Progenitor cell of endocrine pancreas (in vitro differentiated cells): ENCODE data around the gene DUSP8. TPM values are rescaled to one million over a fixed set of nuclear protein-coding genes. Genes with fewer than 3 reads are reported as not detected.

ENCODE experiments used
- DNase-seq: peaks from one replicate; pipeline ENCODE4 v3.0.0; 2021; ENCODE audit warnings: low spot score; ENCODE audit not compliant: unreplicated experiment
- H3K27ac Mint-ChIP-seq: 2 replicates; pipeline ENCODE4 v1.8.0; 2021; ENCODE audit warnings: mild to moderate bottlenecking, moderate library complexity, mixed read lengths
- H3K27me3 Mint-ChIP-seq: 2 replicates; pipeline ENCODE4 v1.8.0; 2021; ENCODE audit warnings: mixed read lengths
- H3K36me3 Mint-ChIP-seq: 2 replicates; pipeline ENCODE4 v1.8.0; 2022; ENCODE audit warnings: mixed read lengths; ENCODE audit not compliant: insufficient read depth
- H3K4me1 Mint-ChIP-seq: 2 replicates; pipeline ENCODE4 v1.8.0; 2021; ENCODE audit warnings: low read depth, mixed read lengths
- H3K4me3 Mint-ChIP-seq: 2 replicates; pipeline ENCODE4 v1.8.0; 2021; ENCODE audit warnings: low read depth, mild to moderate bottlenecking, moderate library complexity, mixed read lengths
- H3K9me3 Mint-ChIP-seq: 2 replicates; pipeline ENCODE4 v1.8.0; 2021; ENCODE audit warnings: low read depth, mixed read lengths
- total RNA-seq: library from RNA; stranded (reverse); gene quantifications from 2 replicates; pipeline ENCODE4 v1.2.1, GENCODE V29; 2021
- TF ChIP-seq, protein P1 (sequence below): fragments of 200-600 bp; sonication (generic); IDR thresholded peaks from one replicate; pipeline ENCODE4 v1.5.0; 2021; ENCODE audit warnings: antibody characterized with exemption, mild to moderate bottlenecking; ENCODE audit not compliant: unreplicated experiment

Gene DUSP8
- total RNA-seq, 1 donor from 2014 or later = 15.2 TPM

DNA sequence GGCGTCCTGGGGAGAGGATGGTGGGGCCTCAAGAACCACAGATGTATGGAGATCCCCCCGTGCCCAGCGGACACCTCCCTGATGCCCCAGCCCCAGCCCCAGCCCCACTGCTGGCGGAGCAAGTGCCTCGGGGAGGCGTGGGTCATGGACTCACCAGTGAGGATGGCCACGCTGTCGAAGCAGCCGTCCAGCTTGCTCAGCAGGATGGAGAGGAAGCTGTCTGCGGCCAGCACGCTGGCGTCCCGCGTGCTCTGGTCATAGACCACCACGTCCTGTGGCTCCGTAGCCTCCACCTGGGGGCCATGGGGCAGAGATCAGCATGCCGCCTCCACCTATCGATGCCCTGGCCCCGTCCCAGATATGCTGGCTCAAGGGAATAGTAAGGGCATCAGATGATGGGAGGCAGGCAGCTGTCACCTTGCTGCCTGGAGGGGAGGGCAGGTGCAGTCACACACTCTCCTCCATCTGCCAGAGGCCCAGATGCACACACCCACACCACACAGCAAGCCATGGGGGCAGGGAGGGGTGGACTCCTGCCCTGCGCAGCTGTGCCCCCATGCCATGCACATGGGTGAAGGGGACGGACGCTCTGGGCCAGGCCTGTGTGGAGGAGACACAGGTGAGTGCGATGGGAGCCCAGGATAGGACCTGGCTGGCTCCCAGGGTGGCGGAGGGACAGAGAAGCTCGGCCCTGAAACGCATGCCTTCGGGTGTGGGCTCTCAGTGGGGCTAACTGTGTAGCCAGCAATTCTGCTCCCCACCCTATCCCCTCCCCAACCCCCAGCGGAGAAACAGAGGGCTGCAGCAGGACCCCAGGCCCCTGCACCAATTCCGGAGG, 8.2 kb downstream of the DUSP8 start:
- TF ChIP-seq, protein P1, sequence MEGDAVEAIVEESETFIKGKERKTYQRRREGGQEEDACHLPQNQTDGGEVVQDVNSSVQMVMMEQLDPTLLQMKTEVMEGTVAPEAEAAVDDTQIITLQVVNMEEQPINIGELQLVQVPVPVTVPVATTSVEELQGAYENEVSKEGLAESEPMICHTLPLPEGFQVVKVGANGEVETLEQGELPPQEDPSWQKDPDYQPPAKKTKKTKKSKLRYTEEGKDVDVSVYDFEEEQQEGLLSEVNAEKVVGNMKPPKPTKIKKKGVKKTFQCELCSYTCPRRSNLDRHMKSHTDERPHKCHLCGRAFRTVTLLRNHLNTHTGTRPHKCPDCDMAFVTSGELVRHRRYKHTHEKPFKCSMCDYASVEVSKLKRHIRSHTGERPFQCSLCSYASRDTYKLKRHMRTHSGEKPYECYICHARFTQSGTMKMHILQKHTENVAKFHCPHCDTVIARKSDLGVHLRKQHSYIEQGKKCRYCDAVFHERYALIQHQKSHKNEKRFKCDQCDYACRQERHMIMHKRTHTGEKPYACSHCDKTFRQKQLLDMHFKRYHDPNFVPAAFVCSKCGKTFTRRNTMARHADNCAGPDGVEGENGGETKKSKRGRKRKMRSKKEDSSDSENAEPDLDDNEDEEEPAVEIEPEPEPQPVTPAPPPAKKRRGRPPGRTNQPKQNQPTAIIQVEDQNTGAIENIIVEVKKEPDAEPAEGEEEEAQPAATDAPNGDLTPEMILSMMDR = no peak
- DNase-seq = no peak
- Mint-ChIP-seq H3K27me3 (no peaks in the 10 kb centered on the region), H3K27ac (no peak overlapping the region), H3K36me3 (no peaks in the 10 kb centered on the region), H3K4me3 (no peak overlapping the region), H3K9me3 (no peaks in the 10 kb centered on the region), H3K4me1 (peaks cover 2% of the 10 kb centered on the region)

DNA sequence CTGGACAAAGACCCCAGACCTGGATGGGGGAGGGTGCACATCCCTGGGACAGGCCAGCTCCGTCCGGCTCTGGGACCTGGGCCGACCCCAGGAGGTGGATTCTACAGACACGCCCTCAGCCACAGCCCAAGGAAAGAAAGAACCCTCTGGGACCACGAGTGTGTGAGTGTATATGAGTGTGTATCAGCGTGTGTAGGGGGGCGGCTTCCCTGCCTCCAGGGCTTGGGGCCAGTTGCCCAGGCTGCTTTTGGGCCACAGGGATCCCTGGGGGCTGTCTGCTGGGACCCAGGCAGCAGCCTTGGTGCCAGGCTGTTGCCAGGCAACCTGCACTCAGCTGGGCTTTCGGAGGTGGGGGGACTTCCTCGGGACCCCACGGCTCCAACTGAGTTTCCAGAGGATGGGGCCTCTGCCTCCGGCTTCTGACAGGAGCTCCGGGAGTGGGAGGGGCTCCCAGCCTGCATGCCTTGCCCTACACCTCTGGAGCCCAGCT, 8.9 kb downstream of the DUSP8 start:
- peaks cover 2% of the 10 kb centered on the region for H3K4me1 Mint-ChIP-seq
- no peak for DNase-seq
- H3K27ac Mint-ChIP-seq = no peak overlapping the region
- H3K36me3 Mint-ChIP-seq = no peaks in the 10 kb centered on the region
- H3K27me3 Mint-ChIP-seq = no peaks in the 10 kb centered on the region
- H3K4me3 Mint-ChIP-seq = no peak overlapping the region
- TF ChIP-seq, protein P1 = no peak
- H3K9me3 Mint-ChIP-seq = no peaks in the 10 kb centered on the region

DNA sequence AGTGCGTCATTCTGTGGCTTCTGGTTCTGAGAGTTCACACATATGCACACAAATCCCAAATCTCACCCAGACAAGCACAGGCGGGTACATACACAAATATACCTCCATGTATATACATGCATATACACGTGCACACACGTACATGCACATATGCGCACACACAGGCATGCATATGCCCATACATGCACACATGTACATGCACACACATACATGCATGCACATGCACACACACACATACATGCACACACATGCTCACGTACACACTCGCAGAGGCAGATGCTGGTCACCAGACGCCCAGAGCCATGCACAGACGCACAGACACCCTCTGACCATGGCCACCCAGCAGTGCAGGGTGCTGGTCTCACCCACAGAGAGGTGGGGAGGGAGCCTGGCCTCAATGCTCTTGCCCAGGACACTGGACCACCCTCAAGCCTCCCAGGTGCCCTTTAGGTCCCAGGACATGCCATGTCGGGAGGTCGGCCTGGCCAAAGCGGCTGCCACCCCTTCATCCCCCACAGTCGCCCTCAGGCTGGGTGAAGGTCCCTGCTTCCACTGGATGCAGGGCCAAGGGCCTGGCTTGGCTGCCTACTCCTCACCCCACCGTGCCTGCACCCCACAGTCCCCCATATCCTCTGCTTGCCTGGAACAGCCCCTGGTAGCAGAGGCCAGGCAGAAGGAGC, 9.5 kb downstream of the DUSP8 start:
- DNase-seq = no peak
- H3K27ac Mint-ChIP-seq = no peak overlapping the region
- H3K4me3 Mint-ChIP-seq = no peak overlapping the region
- peaks cover 2% of the 10 kb centered on the region for H3K4me1 Mint-ChIP-seq
- TF ChIP-seq, protein P1 = no peak
- H3K9me3 Mint-ChIP-seq = no peaks in the 10 kb centered on the region
- H3K36me3 Mint-ChIP-seq = peaks cover under 1% of the 10 kb centered on the region
- peaks cover 4% of the 10 kb centered on the region for H3K27me3 Mint-ChIP-seq

DNA sequence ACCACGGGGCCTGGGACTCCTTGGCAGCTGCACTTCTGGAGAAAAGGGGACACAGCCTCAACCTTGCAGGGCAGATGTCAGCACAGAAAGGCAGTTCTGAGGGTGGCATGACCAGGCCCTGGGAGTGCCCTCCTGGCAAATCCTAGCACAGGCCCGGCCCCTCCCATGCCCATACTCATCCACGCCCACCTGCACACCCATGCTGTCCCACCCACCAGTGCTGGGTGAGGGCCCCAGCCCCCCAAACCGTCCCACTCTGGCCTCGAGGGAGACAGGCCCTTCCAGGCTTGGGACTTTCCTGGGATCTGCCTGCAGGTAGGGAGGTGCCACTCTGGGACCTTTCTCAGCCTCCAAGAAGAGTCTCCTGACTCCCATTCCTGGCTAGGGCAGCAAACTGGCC, 10.1 kb downstream of the DUSP8 start:
- Mint-ChIP-seq H3K4me3 (no peak overlapping the region), H3K36me3 (peaks cover 2% of the 10 kb centered on the region), H3K27me3 (peaks cover 5% of the 10 kb centered on the region), H3K27ac (no peak overlapping the region), H3K4me1 (no peaks in the 10 kb centered on the region), H3K9me3 (no peaks in the 10 kb centered on the region)
- no peak for DNase-seq
- TF ChIP-seq, protein P1 = no peak

DNA sequence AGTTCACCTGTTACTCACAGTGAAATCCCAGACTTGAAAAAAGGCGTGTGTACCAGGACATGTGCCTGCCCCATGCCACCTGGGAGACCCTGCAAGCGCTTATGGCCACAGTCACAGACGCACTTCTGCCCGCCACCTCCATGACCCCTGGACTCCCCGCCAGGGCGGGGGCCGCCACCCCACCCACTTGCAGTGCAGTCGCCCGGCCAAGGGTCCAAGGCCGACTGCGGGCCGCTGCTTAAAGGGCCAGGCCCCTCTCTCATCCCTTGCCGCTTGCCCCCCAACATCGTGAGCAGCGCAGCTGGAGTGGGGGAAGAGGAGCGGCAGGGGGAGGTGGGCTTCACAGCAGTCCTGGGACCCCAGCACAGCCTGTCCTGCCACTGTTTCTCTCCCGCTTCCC, 10.8 kb downstream of the DUSP8 start:
- TF ChIP-seq, protein P1 = no peak
- peaks cover 5% of the 10 kb centered on the region for H3K27me3 Mint-ChIP-seq
- no peaks in the 10 kb centered on the region for H3K4me1 Mint-ChIP-seq
- H3K9me3 Mint-ChIP-seq = no peaks in the 10 kb centered on the region
- H3K4me3 Mint-ChIP-seq = no peak overlapping the region
- H3K36me3 Mint-ChIP-seq = peaks cover 2% of the 10 kb centered on the region
- no peak for DNase-seq
- H3K27ac Mint-ChIP-seq = no peak overlapping the region
